Activated T-cell treated with anti-CD3 and anti-CD28 coated beads, Interleukin-2, amount 50 U/mL, for 4 hours (primary cell): ENCODE results near the gene CLMN. TPM values are rescaled to one million over a fixed set of nuclear protein-coding genes. Genes with fewer than 3 reads are reported as not detected.

ENCODE experiments used
- ATAC-seq, 2 donors: fragments of 200-7000 bp; cut with Tn5 transposase; one replicate each; pipeline ENCODE4 v1.10.0; 2021
- DNase-seq: peaks from one replicate; pipeline ENCODE4 v3.0.0-alpha.2; 2020
- H3K27me3 Mint-ChIP-seq: one replicate; pipeline ENCODE4 v1.8.0; 2021; ENCODE audit warnings: low read depth, mixed read lengths
- H3K36me3 Mint-ChIP-seq: one replicate; pipeline ENCODE4 v1.8.0; 2022; ENCODE audit warnings: mixed read lengths; ENCODE audit not compliant: insufficient read depth
- H3K4me1 Mint-ChIP-seq: one replicate; pipeline ENCODE4 v1.8.0; 2021; ENCODE audit warnings: low read depth, mixed read lengths
- H3K4me3 Mint-ChIP-seq: one replicate; pipeline ENCODE4 v1.8.0; 2021; ENCODE audit warnings: mild to moderate bottlenecking, moderate library complexity, mixed read lengths
- H3K9me3 Mint-ChIP-seq: one replicate; pipeline ENCODE4 v1.8.0; 2021; ENCODE audit warnings: mixed read lengths
- total RNA-seq, 3 donors: library from RNA; stranded (reverse); gene quantifications; one replicate each; pipeline ENCODE4 v1.2.1, GENCODE V29; 2021

CLMN gene
- total RNA-seq, 3 donors from 2014 or later, result 0.71 to 1.3 (median 0.71) TPM

DNA sequence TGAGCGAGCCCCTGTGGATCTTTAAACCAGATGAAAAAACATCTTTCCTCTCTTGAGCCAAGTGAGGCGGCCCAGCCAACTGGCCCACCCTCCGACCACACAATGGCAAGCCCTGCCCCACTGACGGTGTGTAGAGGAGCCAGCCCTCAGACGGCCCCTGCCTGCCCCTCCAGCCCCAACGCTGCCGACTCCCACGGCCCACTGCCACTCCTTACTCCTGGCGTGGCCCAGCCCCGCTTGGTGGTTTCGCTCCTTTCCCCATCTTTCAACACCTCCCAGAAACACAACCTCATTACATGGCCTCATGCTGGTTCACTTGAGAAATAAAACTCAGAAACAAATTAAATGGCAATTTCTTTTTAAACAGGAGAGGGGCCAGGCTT lies 81.8 kb downstream of the CLMN start:
- Mint-ChIP-seq H3K9me3 (no peaks in the 10 kb centered on the region), H3K4me3 (no peak overlapping the region), H3K36me3 (no peaks in the 10 kb centered on the region), H3K4me1 (no peaks in the 10 kb centered on the region), H3K27me3 (no peaks in the 10 kb centered on the region)
- DNase-seq (no peak), ATAC-seq (no peak)

DNA sequence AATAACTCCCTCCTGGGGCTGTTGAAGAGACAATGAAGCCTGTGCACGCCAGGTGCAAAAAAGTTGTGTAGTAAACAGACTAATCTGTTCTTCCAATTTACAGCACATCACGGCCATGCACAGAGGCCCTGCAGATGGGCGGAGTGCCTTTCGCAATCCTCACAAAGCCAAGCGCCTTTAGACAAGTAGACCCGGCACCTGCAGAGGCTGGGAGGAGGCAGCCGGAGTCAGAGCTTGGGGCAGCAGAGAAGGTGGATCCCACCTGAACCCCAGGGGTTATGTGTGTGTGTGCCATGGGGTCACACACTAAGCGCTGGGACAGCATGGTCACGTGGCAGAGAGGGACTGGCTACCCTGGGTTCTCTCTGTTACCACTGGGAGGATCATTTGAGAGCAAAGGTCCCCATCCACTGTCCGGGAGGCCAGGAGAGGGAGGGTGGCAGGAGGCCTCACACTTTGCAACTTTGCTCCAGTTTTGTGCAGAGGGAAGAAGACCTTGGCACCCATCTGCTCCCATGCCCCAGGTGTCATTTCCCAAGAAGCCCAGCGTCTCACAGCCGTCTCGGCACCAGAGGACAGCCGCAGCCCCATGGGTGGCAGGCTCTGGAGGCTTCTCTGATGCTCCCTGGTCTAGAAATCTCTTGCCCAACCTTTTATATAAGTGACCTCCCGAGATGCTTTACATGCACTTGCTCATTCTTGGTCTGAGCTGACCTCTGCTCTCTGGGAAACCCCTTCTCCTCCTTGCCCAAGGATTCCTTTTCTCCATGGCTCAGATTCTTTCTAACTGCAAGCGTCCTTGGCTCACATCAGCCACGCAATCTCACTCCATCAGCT lies 82.4 kb downstream of the CLMN start:
- Mint-ChIP-seq H3K4me1 (no peaks in the 10 kb centered on the region), H3K36me3 (no peaks in the 10 kb centered on the region), H3K4me3 (no peak overlapping the region), H3K9me3 (no peaks in the 10 kb centered on the region), H3K27me3 (no peaks in the 10 kb centered on the region)
- no peak for ATAC-seq
- no peak for DNase-seq

DNA sequence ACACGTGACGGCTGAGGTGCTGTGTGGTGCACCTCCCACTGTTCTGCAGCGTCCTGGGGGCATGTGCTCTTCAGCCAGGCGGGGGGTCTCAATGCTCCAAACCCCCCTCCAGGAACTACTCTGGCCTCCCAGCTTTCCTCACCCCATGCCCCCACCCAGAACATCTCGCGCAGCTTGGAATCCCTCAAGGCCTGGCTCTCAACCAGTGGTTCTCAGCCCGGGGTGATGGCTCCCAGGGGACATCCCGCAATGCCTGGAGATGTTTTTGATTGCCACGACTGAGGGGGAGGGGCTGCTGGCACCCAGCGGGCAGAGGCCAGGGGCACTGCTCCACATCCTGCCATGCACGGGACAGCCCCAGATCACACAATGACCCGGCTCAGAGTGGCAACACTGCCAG lies 83.5 kb downstream of the CLMN start:
- H3K9me3 Mint-ChIP-seq, result no peaks in the 10 kb centered on the region

DNA sequence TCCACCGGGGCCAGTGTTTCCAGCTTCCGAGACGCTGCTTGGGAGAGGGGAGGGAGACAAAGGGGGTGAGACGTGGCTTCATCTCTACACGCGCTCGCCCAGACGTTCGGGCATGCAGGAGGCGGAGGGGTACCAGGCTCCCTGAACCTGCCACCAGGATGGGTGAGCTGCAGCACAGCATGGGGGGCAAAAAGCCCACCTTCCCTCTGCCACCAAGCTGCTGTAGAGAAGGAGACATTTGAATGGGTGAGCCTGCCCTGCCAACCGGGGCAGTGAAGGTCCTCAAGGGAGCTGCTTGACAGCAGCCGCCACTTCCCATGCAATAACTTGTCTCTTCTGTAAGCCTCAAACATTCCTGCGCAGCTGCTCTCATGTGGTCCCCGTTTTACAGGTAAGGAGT lies 83.9 kb downstream of the CLMN start:
- Mint-ChIP-seq H3K27me3 (no peaks in the 10 kb centered on the region), H3K9me3 (no peaks in the 10 kb centered on the region), H3K4me1 (no peaks in the 10 kb centered on the region), H3K36me3 (no peaks in the 10 kb centered on the region), H3K4me3 (no peak overlapping the region)
- ATAC-seq, result no peak
- no peak for DNase-seq

More for the DNA sequence above, 83.5 kb downstream of the CLMN start:
- H3K36me3 Mint-ChIP-seq, result no peaks in the 10 kb centered on the region
- no peak overlapping the region for H3K4me3 Mint-ChIP-seq
- ATAC-seq, result no peak
- H3K4me1 Mint-ChIP-seq, result no peaks in the 10 kb centered on the region
- no peaks in the 10 kb centered on the region for H3K27me3 Mint-ChIP-seq
- DNase-seq, result no peak

DNA sequence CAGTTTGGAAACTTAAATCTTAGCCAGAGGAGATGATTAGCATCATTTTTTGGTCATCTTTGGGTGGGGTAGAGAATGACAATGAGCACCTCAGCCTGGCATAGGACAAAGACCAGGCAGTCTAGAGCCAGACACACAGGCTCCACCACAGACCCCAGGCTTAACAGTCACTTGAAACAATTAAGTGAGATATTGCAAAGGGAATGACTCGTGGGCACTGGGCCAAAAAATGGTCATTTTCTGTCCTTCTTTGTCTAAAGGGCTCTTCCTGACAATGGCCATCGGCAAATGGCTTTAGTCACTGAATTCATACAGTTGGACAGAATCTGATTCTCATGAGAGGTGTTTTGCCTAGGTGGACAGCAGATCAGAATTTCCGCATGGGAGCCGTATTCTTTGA lies 84.4 kb downstream of the CLMN start:
- no peak overlapping the region for H3K4me3 Mint-ChIP-seq
- H3K36me3 Mint-ChIP-seq, result no peaks in the 10 kb centered on the region
- H3K4me1 Mint-ChIP-seq, result no peaks in the 10 kb centered on the region
- no peaks in the 10 kb centered on the region for H3K27me3 Mint-ChIP-seq
- DNase-seq (no peak), ATAC-seq (no peak)
- H3K9me3 Mint-ChIP-seq, result no peaks in the 10 kb centered on the region

DNA sequence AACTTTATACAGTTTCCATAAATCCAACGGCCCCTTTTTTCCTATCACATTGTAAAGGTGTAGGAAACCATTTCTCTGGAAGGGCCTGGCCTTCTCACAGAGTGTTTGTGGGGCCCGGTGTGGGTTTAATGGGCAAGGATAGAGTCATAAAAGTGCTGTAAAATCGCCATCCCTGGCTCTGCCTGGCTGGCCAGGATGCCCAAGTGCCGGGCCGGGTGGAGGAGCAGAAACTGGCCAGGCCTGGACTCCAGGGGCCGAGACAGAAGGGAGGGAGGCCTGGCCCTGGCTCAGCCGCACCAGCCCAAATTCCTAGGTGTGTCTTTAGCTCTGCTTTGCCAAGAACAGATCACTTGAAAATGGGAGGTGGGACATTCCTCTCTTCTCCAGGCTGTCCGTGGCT lies 85.3 kb downstream of the CLMN start:
- ATAC-seq, result no peak
- Mint-ChIP-seq H3K9me3 (no peaks in the 10 kb centered on the region), H3K27me3 (peaks cover 3% of the 10 kb centered on the region), H3K36me3 (no peaks in the 10 kb centered on the region), H3K4me3 (no peak overlapping the region), H3K4me1 (no peaks in the 10 kb centered on the region)
- no peak for DNase-seq

DNA sequence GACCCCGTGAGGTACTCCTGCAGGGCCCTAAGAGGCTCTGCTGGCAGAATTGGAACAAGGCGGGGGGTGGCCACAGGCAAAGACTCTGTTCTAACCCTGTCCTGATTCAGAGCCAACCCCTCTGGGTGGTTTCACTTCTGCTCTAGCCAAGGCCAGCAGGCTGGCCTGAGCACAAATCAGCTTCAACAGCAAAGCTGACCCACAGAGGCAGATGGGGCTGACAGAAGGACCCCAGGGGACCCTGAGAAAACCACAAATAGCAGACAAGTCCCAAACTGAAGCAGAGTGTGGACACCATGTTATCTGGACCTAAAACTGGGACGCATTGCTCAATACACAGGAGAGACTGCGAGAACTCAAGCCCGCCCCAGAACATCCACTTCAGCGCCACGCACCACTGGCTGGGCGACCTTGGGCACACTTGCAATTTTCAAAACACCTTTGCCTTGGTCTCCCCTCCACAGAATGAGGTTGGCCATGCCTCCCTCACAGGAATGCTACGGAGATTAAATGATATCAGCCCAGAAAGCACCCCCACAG lies 85.9 kb downstream of the CLMN start:
- Mint-ChIP-seq H3K27me3 (peaks cover 3% of the 10 kb centered on the region), H3K4me1 (no peaks in the 10 kb centered on the region), H3K36me3 (no peaks in the 10 kb centered on the region), H3K4me3 (no peak overlapping the region), H3K9me3 (no peaks in the 10 kb centered on the region)
- ATAC-seq (no peak), DNase-seq (no peak)

DNA sequence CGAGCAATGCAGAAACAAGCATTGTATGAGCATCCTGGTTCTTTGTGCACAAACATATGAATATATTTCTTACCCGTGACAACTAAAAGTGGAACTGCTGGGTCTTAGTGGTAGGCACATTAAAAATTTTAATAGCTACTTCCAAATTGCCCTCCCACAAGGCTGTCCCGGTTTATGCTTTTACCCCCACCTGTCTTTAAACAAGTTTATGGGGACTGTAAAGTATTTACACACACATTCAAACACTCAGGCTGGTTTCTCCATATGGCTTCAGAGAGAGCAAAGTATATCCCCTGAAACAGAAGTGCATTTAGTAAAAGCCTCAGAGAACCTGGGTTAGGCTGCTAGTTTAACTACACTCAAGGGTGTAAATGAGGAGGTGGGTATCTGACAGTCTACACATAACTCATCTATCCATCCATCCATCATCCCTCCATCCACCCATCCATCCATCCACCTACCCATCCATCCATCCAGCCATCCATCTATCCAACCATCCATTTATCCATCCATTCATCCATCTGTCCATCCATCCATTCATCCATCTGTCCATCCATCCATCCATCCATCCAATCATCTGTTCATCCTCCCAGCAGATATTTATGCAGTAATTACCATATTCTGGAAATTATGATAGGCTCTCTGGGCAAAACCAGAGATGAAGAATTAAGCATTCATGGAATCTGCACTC lies 86.7 kb downstream of the CLMN start:
- Mint-ChIP-seq H3K4me3 (no peak overlapping the region), H3K9me3 (no peaks in the 10 kb centered on the region), H3K36me3 (no peaks in the 10 kb centered on the region), H3K27me3 (peaks cover 3% of the 10 kb centered on the region), H3K4me1 (no peaks in the 10 kb centered on the region)
- DNase-seq (no peak), ATAC-seq (no peak)

DNA sequence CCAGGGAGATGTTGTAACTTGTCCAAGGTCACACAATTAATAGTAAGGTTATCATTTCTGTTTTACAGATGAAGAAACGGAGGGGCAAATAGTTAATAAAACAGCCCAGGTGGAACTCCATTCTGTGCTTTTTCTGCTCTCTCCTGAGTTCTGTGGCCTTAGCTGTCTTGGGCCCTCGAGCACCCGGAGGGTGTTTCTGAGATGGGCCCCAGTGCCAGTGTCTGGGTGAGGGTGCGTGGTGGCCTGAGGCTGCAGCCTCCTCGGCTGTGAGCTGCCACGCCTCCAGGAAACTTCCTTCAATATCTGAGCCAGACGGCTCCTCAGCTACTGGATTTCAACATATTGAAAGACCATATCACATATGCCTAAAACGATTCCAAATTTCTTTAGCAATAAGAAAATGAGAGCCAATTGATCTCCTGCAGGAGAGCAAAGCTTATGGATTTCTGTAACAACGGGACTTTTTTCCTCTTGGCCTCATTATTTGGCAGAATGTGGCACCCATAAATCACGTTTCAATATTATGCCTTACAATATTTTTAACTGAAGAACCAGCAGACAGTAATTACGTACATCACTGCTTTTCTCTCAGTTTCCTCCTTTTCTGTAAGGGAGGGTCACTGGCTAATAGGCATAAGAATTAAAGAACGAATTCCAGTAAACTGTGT lies 87.6 kb downstream of the CLMN start:
- Mint-ChIP-seq H3K36me3 (no peaks in the 10 kb centered on the region), H3K9me3 (no peaks in the 10 kb centered on the region), H3K4me1 (no peaks in the 10 kb centered on the region), H3K4me3 (no peak overlapping the region), H3K27me3 (peaks cover 3% of the 10 kb centered on the region)
- DNase-seq (no peak), ATAC-seq (no peak)

DNA sequence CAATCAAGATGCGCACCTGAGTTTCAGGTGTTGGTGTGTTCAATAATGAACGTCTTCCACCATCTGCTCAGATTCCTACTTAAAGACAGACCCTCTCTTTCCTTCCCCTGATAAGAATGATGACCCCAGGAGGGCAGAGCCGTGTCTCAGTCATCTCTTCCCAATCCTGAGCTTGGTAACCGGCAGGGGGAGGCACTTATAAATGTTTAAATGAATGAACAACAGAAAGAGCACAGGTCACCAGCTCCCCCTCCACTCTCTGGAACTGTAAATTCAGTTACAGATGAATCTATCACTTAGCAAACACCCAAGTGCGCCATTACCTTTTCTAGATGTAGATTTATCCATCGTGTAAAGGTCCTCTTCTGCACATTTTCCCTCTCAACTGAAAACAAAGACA lies 90.0 kb downstream of the CLMN start:
- Mint-ChIP-seq H3K4me3 (no peak overlapping the region), H3K36me3 (no peaks in the 10 kb centered on the region), H3K9me3 (no peaks in the 10 kb centered on the region), H3K4me1 (no peaks in the 10 kb centered on the region), H3K27me3 (peaks cover 3% of the 10 kb centered on the region)
- DNase-seq (no peak), ATAC-seq (no peak)

DNA sequence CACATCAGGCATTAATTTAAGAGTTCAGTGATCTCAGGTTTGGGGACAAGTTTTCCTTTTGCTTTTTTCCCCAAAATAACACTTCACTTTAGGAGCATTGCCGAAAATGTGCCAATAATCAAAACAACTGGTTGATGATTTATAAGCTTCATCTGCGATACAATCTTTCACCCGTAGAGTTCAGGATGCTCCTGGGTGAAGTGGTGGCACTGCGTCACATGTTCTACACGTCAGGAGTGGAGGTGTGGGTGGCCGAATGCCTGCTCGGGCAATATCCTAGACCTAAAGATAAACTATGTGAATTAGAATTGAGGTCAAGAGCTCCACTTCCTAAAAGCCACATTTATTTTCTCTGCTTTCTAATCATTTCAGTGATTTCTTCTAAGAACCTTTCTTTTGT lies 91.5 kb downstream of the CLMN start:
- Mint-ChIP-seq H3K9me3 (no peaks in the 10 kb centered on the region), H3K36me3 (no peaks in the 10 kb centered on the region), H3K4me1 (no peaks in the 10 kb centered on the region), H3K27me3 (peaks cover 3% of the 10 kb centered on the region), H3K4me3 (no peak overlapping the region)
- ATAC-seq (no peak), DNase-seq (no peak)

DNA sequence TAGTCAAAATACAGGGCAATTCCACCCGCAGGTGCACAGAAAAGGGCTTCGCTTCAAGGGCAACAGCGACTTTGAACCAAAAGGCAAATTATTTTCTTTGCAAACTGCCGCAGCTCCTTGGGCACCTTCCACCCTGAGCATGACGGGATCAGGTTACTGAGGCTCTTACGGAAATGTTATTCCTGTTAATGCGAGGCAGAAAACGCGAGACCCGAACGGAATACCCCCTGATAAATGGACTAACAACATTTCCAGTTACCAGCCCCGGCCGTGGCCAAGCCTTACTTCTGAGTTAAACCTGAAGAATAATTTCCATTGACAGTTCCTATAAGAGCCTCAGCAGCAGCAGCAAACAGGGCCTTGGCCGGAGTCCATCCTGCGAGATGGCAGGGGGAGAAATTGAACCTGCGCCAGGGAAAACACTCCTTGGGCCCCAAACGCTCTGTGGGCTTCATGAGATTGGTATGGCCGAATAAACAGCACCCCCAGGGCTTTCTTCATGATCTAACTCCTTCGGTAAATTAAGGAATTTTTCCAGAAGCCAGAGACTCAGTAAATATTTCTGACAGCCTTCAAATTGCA lies 92.3 kb downstream of the CLMN start:
- ATAC-seq, result no peak
- no peaks in the 10 kb centered on the region for H3K4me1 Mint-ChIP-seq
- no peak overlapping the region for H3K4me3 Mint-ChIP-seq
- H3K9me3 Mint-ChIP-seq, result no peaks in the 10 kb centered on the region
- no peaks in the 10 kb centered on the region for H3K36me3 Mint-ChIP-seq
- peaks cover 3% of the 10 kb centered on the region for H3K27me3 Mint-ChIP-seq
- no peak for DNase-seq

DNA sequence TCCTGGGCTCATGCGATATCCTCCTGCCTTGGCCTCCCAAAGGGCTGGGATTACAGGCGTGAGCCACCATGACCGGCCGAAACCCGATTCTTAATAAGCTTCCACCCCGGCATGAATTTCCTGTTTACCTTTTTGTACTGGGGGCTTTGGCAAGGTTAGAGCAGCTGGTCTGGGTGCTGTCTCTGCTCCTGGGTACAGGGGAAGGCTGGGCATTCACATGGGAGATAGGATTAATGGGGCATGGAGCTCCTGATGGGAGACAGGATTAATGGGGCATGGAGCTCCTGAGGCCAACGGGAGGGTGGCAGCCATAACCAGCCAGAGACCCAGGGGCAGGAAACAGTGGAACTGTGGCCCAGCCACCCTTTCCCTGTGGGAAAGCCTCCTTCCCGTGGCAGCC lies 92.9 kb downstream of the CLMN start:
- no peak overlapping the region for H3K4me3 Mint-ChIP-seq
- H3K9me3 Mint-ChIP-seq, result no peaks in the 10 kb centered on the region
- H3K27me3 Mint-ChIP-seq, result peaks cover 3% of the 10 kb centered on the region
- H3K4me1 Mint-ChIP-seq, result no peaks in the 10 kb centered on the region
- ATAC-seq, result no peak
- H3K36me3 Mint-ChIP-seq, result no peaks in the 10 kb centered on the region
- no peak for DNase-seq

DNA sequence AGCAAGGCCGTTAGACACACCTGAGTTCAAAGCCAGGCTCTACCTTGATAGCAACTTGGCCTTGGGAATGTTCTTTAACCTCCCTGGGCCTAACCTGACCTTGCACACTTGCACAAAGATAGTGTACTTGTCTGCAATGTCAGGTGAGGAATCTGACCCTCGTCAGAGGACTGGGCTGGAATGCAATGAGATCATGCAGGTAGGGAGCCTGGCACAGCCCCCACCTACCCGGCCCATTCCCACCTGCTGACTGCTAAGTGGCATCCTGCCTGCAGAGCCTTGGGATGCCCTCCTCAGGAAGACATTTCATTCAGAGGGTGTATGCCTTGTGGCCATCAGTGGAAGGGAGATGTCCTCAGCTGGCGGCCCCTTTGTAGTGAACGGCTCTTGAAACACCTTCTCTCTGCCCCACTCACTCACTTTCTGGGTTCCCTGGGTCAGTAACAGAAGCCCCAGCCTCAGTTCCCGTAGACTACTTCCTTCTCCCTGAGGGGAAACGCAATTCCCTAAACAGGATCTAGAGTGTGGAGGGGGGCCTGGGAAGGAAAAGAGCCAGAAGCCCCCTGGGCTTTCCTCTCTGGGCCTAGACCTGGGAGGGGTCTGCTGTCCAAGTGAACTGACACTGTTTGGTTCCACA lies 94.3 kb downstream of the CLMN start:
- no peak for DNase-seq
- no peaks in the 10 kb centered on the region for H3K4me1 Mint-ChIP-seq
- H3K27me3 Mint-ChIP-seq, result peaks cover 3% of the 10 kb centered on the region
- no peak for ATAC-seq
- H3K4me3 Mint-ChIP-seq, result no peak overlapping the region
- no peaks in the 10 kb centered on the region for H3K36me3 Mint-ChIP-seq
- H3K9me3 Mint-ChIP-seq, result no peaks in the 10 kb centered on the region
